ENCODE measurements around the gene CASP8AP2.

DNA sequence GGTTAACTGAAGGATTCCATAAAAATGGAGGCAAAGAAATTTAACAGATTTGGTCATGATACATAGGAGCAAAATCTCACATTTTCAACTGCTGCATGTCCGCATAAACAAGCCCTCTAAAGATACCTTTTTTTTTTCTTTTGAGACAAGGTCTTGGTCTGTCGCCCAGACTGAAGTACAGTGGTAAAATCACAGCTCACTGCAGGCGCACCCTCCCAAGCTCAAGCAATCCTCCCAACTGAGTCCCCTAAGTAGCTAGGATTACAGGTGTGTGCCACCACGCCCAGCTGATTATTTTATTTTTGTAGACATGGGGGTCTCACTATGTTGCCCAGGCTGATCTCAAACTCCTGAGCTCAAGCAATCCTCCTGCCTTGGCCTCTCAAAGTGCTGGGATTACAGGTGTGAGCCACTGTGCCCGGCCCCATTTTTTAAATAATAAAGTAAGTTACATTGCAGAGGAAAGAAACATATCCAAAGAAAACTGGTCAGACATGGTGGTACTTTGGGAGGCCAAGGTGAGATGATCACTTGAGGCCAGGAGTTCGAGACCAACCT is 23.8 kb upstream of the CASP8AP2 start:
- TF ChIP-seq, protein P1, sequence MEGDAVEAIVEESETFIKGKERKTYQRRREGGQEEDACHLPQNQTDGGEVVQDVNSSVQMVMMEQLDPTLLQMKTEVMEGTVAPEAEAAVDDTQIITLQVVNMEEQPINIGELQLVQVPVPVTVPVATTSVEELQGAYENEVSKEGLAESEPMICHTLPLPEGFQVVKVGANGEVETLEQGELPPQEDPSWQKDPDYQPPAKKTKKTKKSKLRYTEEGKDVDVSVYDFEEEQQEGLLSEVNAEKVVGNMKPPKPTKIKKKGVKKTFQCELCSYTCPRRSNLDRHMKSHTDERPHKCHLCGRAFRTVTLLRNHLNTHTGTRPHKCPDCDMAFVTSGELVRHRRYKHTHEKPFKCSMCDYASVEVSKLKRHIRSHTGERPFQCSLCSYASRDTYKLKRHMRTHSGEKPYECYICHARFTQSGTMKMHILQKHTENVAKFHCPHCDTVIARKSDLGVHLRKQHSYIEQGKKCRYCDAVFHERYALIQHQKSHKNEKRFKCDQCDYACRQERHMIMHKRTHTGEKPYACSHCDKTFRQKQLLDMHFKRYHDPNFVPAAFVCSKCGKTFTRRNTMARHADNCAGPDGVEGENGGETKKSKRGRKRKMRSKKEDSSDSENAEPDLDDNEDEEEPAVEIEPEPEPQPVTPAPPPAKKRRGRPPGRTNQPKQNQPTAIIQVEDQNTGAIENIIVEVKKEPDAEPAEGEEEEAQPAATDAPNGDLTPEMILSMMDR (IDR thresholded peaks at IDR 0.05): no peak
- no peak for TF ChIP-seq POLR2A (IDR thresholded peaks at IDR 0.05)

Measured in lower leg skin (tissue), 3 donors.